DOHH2 (cell line): ENCODE measurements around the gene CYSRT1.

ENCODE experiments used
- H3F3A ChIP-seq: fragments of 200-600 bp; sonication (generic), shearing (Covaris generic); 2 replicates; pipeline ENCODE4 v1.6.0; 2016; ENCODE audit warnings: antibody characterized with exemption, mild to moderate bottlenecking; ENCODE audit not compliant: control insufficient read depth, insufficient read depth
- H3K27ac ChIP-seq: fragments of 200-600 bp; sonication (generic); 2 replicates; pipeline ENCODE4 v1.5.1; 2014; ENCODE audit warnings: low read depth, mild to moderate bottlenecking, low read length, moderate library complexity
- H3K27me3 ChIP-seq: fragments of 200-600 bp; sonication (generic); 2 replicates; pipeline ENCODE4 v1.6.1; 2014; ENCODE audit warnings: mild to moderate bottlenecking, low read length, mixed read lengths; ENCODE audit not compliant: control insufficient read depth
- H3K36me3 ChIP-seq: fragments of 200-600 bp; sonication (generic); 2 replicates; pipeline ENCODE4 v1.6.1; 2014; ENCODE audit warnings: mild to moderate bottlenecking, low read length, moderate library complexity, mixed read lengths; ENCODE audit not compliant: control insufficient read depth
- H3K4me1 ChIP-seq: fragments of 200-600 bp; sonication (generic); 2 replicates; pipeline ENCODE4 v1.6.1; 2014; ENCODE audit warnings: mild to moderate bottlenecking, low read length, mixed read lengths; ENCODE audit not compliant: control insufficient read depth
- H3K4me2 ChIP-seq: fragments of 200-600 bp; sonication (generic); 2 replicates; pipeline ENCODE4 v1.6.0; 2014; ENCODE audit warnings: mild to moderate bottlenecking, low read length, moderate library complexity
- H3K4me3 ChIP-seq: fragments of 200-600 bp; sonication (generic); 2 replicates; pipeline ENCODE4 v1.5.1; 2014; ENCODE audit warnings: mild to moderate bottlenecking, low read length, mixed read lengths
- H3K79me2 ChIP-seq: fragments of 200-600 bp; sonication (generic); 2 replicates; pipeline ENCODE4 v1.6.1; 2014; ENCODE audit warnings: mild to moderate bottlenecking, low read length, mixed read lengths; ENCODE audit not compliant: control insufficient read depth
- H3K9me2 ChIP-seq: fragments of 200-600 bp; sonication (generic); replicated peaks from 2 replicates; pipeline ENCODE4 v1.6.1; 2014; ENCODE audit warnings: mild to moderate bottlenecking, low read length, mixed read lengths; ENCODE audit not compliant: control insufficient read depth
- H3K9me3 ChIP-seq: fragments of 200-600 bp; sonication (generic); 2 replicates; pipeline ENCODE4 v1.6.1; 2014; ENCODE audit warnings: antibody characterized with exemption, low read length, mixed read lengths; ENCODE audit not compliant: control insufficient read depth, insufficient read depth
- H4K20me1 ChIP-seq: fragments of 200-600 bp; sonication (generic); 2 replicates; pipeline ENCODE4 v1.6.0; 2014; ENCODE audit warnings: low read depth, mild to moderate bottlenecking, antibody characterized with exemption, low read length, moderate library complexity; ENCODE audit not compliant: control insufficient read depth, insufficient read depth
- EZH2phosphoT487 ChIP-seq: fragments of 200-600 bp; sonication (generic); IDR thresholded peaks from 2 replicates; pipeline ENCODE4 v1.6.1; 2017; ENCODE audit warnings: borderline replicate concordance, mild to moderate bottlenecking, antibody characterized with exemption, low read length, moderate library complexity, mixed read lengths
- TF ChIP-seq, protein P1 (sequence below): fragments of 200-600 bp; sonication (generic); IDR thresholded peaks from one replicate; pipeline ENCODE4 v1.5.1; 2014; ENCODE audit warnings: antibody characterized with exemption, mild to moderate bottlenecking, low read depth, low read length; ENCODE audit not compliant: poor library complexity, severe bottlenecking

The CYSRT1 gene

DNA sequence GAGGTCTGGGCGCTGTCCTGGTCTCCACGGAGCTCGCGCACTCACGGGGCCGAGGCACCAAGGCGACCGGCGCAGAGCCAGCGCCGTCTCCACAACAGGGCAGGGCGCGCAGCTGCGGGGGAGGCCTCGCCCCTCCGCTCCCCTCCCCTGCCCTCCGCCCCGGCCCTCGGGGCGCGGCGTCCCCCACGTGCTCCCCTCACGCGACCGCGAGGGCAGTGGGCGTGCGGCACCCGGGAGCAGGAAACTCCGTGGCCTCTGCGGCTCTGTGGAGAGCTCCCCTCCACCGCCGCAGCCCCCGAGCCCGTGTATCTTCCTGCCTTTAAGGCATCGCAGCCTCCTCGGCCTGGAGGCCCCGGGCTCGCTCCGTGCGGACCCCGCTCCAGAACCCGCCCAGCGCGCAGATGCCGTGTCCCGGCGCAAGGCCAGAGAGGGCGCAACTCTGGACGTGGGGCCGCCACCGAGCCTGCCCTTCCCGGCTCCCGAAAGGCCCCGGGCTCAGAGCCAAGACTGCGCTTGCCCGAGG lies 15.4 kb downstream of the CYSRT1 start:
- H3K9me2 ChIP-seq, result no peaks in the 10 kb centered on the region
- TF ChIP-seq, protein P1, sequence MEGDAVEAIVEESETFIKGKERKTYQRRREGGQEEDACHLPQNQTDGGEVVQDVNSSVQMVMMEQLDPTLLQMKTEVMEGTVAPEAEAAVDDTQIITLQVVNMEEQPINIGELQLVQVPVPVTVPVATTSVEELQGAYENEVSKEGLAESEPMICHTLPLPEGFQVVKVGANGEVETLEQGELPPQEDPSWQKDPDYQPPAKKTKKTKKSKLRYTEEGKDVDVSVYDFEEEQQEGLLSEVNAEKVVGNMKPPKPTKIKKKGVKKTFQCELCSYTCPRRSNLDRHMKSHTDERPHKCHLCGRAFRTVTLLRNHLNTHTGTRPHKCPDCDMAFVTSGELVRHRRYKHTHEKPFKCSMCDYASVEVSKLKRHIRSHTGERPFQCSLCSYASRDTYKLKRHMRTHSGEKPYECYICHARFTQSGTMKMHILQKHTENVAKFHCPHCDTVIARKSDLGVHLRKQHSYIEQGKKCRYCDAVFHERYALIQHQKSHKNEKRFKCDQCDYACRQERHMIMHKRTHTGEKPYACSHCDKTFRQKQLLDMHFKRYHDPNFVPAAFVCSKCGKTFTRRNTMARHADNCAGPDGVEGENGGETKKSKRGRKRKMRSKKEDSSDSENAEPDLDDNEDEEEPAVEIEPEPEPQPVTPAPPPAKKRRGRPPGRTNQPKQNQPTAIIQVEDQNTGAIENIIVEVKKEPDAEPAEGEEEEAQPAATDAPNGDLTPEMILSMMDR, result no peak
- no peak for TF ChIP-seq EZH2phosphoT487
- H3K27ac ChIP-seq, result peak overlapping the region; percentile 85
- H3F3A ChIP-seq, result peaks cover 9% of the 10 kb centered on the region
- peaks cover 52% of the 10 kb centered on the region for H3K79me2 ChIP-seq
- no peaks in the 10 kb centered on the region for H3K9me3 ChIP-seq
- H3K4me2 ChIP-seq, result peak overlapping the region; percentile 66
- peaks cover 62% of the 10 kb centered on the region for H3K4me1 ChIP-seq
- H3K4me3 ChIP-seq, result peak overlapping the region; percentile 81
- peaks cover 21% of the 10 kb centered on the region for H4K20me1 ChIP-seq
- H3K36me3 ChIP-seq, result peaks cover 29% of the 10 kb centered on the region
- no peaks in the 10 kb centered on the region for H3K27me3 ChIP-seq

DNA sequence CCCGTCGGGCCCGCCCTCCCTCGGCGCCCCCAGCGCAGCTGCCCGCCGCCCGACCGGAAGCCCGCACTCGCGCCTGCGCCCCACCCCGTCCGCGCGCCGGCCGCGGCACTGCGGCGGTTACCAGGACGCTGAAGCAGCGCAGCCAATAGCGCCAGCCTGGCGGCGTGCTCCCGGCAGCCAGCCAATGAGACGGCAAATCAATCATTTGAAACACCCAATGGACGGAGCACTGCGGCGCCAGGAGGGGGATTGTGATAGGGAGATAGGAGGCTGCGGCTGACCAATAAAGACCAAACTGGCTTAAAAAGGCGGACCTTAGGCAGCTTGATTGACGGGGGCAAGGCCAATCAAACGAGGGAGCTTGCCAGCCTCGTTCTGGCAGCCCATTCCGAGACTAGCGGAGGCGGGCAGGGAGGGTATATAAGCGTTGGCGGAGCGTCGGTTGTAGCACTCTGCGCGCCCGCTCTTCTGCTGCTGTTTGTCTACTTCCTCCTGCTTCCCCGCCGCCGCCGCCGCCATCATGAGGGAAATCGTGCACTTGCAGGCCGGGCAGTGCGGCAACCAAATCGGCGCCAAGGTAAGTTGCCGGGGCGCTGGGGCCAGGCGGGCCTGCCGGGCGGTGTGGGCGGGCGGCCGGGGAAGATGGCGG lies 16.0 kb downstream of the CYSRT1 start, which contains the start of gene TUBB4B:
TSS of gene TUBB4B (plus strand) at position 447 of the 649 bp plus-strand sequence. CDS start at position 521, 74 bp downstream.
- Histone ChIP-seq H3K27me3 (no peaks in the 10 kb centered on the region), H3K9me3 (no peaks in the 10 kb centered on the region), H4K20me1 (peaks cover 21% of the 10 kb centered on the region), H3K36me3 (peaks cover 29% of the 10 kb centered on the region), H3K4me1 (peaks cover 60% of the 10 kb centered on the region), H3F3A (peaks cover 9% of the 10 kb centered on the region), H3K79me2 (peaks cover 52% of the 10 kb centered on the region), H3K4me2 (peak within 1 kb of the TSS; percentile 82), H3K4me3 (peak within 1 kb of the TSS; percentile 84), H3K9me2 (no peaks in the 10 kb centered on the region), H3K27ac (peak within 1 kb of the TSS; percentile 85)
- TF ChIP-seq, protein P1, result no peak
- TF ChIP-seq EZH2phosphoT487, result no peak

DNA sequence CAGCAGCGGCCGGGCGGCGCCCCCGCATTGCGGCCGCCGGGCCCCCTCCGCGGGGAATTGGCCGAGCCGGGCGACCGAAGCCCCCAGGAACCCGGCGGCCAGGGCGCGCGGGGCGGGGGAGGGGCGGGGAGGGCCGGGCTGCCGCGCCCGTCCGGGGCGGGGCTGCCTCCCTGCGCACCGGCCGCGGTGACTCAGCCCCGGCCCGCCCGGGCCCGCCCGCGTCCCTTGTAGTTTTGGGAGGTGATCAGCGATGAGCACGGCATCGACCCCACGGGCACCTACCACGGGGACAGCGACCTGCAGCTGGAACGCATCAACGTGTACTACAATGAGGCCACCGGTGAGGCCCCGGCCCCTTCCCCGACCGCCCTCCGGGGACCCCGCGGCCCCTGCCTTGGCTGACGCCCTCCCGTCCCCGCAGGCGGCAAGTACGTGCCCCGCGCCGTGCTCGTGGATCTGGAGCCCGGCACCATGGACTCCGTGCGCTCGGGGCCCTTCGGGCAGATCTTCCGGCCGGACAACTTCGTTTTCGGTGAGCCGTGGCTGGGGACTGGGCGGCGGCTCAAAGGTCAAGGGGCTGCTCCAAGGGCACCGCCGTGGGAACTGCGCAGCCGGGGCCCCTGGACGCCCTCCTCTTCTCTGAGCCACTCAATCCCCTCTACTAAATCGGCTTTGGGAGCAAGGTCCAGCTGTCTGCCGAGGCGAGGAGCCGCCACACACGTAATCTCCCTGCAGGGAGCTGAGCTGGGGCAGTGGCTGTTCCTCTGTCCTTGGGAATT lies 16.7 kb downstream of the CYSRT1 start:
- Histone ChIP-seq H3K9me2 (no peaks in the 10 kb centered on the region), H3K4me1 (peaks cover 60% of the 10 kb centered on the region), H3K27ac (peak overlapping the region; percentile 40), H3K79me2 (peaks cover 52% of the 10 kb centered on the region), H3K4me3 (peak overlapping the region; percentile 84), H3K27me3 (no peaks in the 10 kb centered on the region), H3K9me3 (no peaks in the 10 kb centered on the region), H3K36me3 (peaks cover 29% of the 10 kb centered on the region), H3K4me2 (peak overlapping the region; percentile 82), H4K20me1 (peaks cover 21% of the 10 kb centered on the region), H3F3A (peaks cover 9% of the 10 kb centered on the region)
- no peak for TF ChIP-seq EZH2phosphoT487
- TF ChIP-seq, protein P1, result no peak
